Vagina (tissue), 2 donors: ENCODE measurements around the gene FRYL.

ENCODE experiments used
- POLR2A ChIP-seq, 2 donors: fragments of 450-650 bp; IDR thresholded peaks; one replicate each; pipeline ENCODE4 v1.6.1; 2017; ENCODE audit warnings: antibody characterized with exemption in 2 of 2, mild to moderate bottlenecking in 2 of 2, moderate library complexity in 2 of 2
- POLR2AphosphoS5 ChIP-seq, 2 donors: sonication (generic); formaldehyde crosslinking; IDR thresholded peaks; one replicate each; pipeline ENCODE4 v1.9.0; 2017; ENCODE audit warnings: antibody characterized with exemption in 2 of 2, mild to moderate bottlenecking in 2 of 2, low read depth in 1 of 2; ENCODE audit not compliant: insufficient read depth in 1 of 2
- TF ChIP-seq, protein P1 (sequence below), 3 experiments: fragments of 450-650 bp in 2 of 3; fragments of 200-600 bp in 1 of 3; sonication (generic) in 1 of 3; IDR thresholded peaks; one replicate each; pipeline ENCODE4 v1.5.1; 2017 to 2019; ENCODE audit warnings: antibody characterized with exemption in 3 of 3, mild to moderate bottlenecking in 2 of 3, moderate library complexity in 2 of 3

DNA sequence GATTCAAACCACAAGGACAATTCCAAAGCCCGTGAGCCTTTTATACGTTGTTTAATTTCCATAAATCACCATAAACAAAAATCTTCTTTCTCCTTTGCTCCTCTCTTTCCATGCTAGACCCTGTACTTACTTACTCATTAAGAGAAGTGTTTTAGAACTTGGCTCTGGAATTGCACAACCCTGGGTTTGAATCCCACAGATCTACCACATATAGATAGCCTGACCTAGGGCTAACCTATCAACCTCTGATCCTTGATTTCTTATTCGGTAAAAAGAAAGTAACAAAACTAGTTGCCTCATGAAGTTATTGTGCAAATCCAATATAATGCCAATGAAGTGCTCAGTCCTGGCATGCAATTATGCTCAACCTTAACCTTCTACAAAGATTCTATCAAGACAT is 221.3 kb downstream of the FRYL start:
- TF ChIP-seq, protein P1, sequence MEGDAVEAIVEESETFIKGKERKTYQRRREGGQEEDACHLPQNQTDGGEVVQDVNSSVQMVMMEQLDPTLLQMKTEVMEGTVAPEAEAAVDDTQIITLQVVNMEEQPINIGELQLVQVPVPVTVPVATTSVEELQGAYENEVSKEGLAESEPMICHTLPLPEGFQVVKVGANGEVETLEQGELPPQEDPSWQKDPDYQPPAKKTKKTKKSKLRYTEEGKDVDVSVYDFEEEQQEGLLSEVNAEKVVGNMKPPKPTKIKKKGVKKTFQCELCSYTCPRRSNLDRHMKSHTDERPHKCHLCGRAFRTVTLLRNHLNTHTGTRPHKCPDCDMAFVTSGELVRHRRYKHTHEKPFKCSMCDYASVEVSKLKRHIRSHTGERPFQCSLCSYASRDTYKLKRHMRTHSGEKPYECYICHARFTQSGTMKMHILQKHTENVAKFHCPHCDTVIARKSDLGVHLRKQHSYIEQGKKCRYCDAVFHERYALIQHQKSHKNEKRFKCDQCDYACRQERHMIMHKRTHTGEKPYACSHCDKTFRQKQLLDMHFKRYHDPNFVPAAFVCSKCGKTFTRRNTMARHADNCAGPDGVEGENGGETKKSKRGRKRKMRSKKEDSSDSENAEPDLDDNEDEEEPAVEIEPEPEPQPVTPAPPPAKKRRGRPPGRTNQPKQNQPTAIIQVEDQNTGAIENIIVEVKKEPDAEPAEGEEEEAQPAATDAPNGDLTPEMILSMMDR (IDR thresholded peaks at IDR 0.05) = no peak
- TF ChIP-seq POLR2A (IDR thresholded peaks at IDR 0.05) (no peak), POLR2AphosphoS5 (IDR thresholded peaks at IDR 0.05; ENCODE audit: insufficient read depth in 1 of 2, low read depth in 1 of 2) (no peak)
